ENCODE results near the gene ACOT11.

DNA sequence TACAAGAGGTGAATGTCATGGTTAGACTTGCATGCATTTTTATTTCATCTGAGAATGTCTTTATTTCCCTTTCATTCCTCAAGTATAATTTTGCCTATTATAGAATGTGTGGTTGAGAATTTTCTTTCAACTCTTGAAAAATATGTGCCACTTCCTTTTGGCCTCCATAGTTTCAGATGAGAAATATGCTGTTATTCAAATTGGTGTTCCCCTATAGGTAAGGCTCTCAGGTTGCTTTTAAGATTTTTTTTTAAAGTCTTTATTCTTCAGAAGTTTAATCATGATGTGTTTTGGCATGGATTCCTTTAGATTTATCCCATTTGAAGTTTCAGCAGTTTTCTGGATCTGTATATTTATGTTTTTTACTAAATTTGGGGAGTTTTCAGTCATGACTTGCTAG is 95.7 kb downstream of the ACOT11 start:
- TF ChIP-seq TARDBP (IDR thresholded peaks at IDR 0.05) (no peak), FOXM1 (IDR thresholded peaks at IDR 0.05; ENCODE audit: borderline replicate concordance) (no peak), SP1 (IDR thresholded peaks at IDR 0.05) (no peak), FOXA1 (IDR thresholded peaks at IDR 0.05) (no peak), ARNT (IDR thresholded peaks at IDR 0.05) (no peak), FOXK2 (IDR thresholded peaks at IDR 0.05) (no peak)
- TF ChIP-seq, protein P1, sequence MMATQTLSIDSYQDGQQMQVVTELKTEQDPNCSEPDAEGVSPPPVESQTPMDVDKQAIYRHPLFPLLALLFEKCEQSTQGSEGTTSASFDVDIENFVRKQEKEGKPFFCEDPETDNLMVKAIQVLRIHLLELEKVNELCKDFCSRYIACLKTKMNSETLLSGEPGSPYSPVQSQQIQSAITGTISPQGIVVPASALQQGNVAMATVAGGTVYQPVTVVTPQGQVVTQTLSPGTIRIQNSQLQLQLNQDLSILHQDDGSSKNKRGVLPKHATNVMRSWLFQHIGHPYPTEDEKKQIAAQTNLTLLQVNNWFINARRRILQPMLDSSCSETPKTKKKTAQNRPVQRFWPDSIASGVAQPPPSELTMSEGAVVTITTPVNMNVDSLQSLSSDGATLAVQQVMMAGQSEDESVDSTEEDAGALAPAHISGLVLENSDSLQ (IDR thresholded peaks at IDR 0.05), result no peak

All from HEK293T (cell line).